H1 (cell line): Measurements from ENCODE around the gene MAMSTR. TPM values are rescaled to one million over a fixed set of nuclear protein-coding genes. Genes with fewer than 3 reads are reported as not detected.

Experiments used
- CHD1 ChIP-seq: IDR thresholded peaks from 2 replicates; pipeline ENCODE4 v1.6.1; 2012; ENCODE audit warnings: low read depth, low read length, improper control_type of control experiment
- GTF2F1 ChIP-seq: IDR thresholded peaks from 2 replicates; pipeline ENCODE4 v1.6.1; 2012; ENCODE audit warnings: low read depth, low read length, improper control_type of control experiment, borderline replicate concordance
- HDAC6 ChIP-seq: IDR thresholded peaks from one replicate; pipeline ENCODE4 v1.7.1; 2012; ENCODE audit warnings: low read depth, mild to moderate bottlenecking, inconsistent platforms, low read length, moderate library complexity
- JUND ChIP-seq: IDR thresholded peaks from 2 replicates; pipeline ENCODE4 v1.6.1; 2011; ENCODE audit warnings: mild to moderate bottlenecking, improper control_type of control experiment, low read length
- MAFK ChIP-seq: IDR thresholded peaks from 2 replicates; pipeline ENCODE4 v1.6.1; 2012; ENCODE audit warnings: low read depth, mild to moderate bottlenecking, improper control_type of control experiment, low read length
- PHF8 ChIP-seq: fragments of 200-600 bp; sonication (generic); conservative IDR thresholded peaks from 2 replicates; pipeline ENCODE4 v1.7.1; 2012; ENCODE audit warnings: low read depth, mild to moderate bottlenecking, inconsistent platforms, low read length, moderate library complexity
- POLR2AphosphoS5 ChIP-seq: IDR thresholded peaks from 2 replicates; pipeline ENCODE4 v1.6.1; 2011; ENCODE audit warnings: low read depth, low read length
- TCF12 ChIP-seq: IDR thresholded peaks from 2 replicates; pipeline ENCODE4 v1.6.1; 2011; ENCODE audit warnings: low read depth, mild to moderate bottlenecking, low read length
- polyA plus RNA-seq, 7 experiments: library from polyadenylated mRNA; depleted of rRNA in 3 of 7; stranded (reverse) in 5 of 7; unstranded in 2 of 7; fragments of >200 nt in 5 of 7; fragments of 200-250 nt in 2 of 7; gene quantifications; 1 replicate in 5 of 7; 2 replicates in 1 of 7; 4 replicates in 1 of 7; pipeline versions ENCODE4 v1.2.1 to v1.2.3, GENCODE V29; 2011 to 2013; ENCODE audit warnings: missing spikeins in 2 of 7, mixed read lengths in 2 of 7
- total RNA-seq: library from RNA; stranded (reverse); fragmentation: NEBNext Ultra II Directional; extraction: Animal tissue kit (Norgen Biotek cat#: 25700); gene quantifications from 2 replicates; pipeline ENCODE4 v1.2.1, GENCODE V29; 2021

The MAMSTR gene
- total and polyA plus RNA-seq, 2 of the 8 experiments (the other 6 are each of a cell fraction or from before 2014, with no cell fraction given), result 2.0 to 2.3 TPM

- no peak for TF ChIP-seq GTF2F1
- TF ChIP-seq CHD1, result no peak
- no peak for TF ChIP-seq HDAC6
- TF ChIP-seq JUND, result 0 out of 2 replicates have a peak, but pooled peaks have one; percentile 30
- no peak for TF ChIP-seq MAFK
- TF ChIP-seq POLR2AphosphoS5, result no peak
- TF ChIP-seq PHF8, result peak; percentile 45; the same call in 1 of the 2 replicates
- peak; percentile 94 for TF ChIP-seq TCF12
- TF ChIP-seq, all 59 proteins: peak for 30
Observed at GRCh38 chr19:48752496-48753365, 33.2 kb upstream of the MAMSTR start, which contains the start of gene FUT1 (continued).
